Measurements from ENCODE around the gene FBXL3.

FBXL3 gene

GRCh38 chr13:77026861-77027621, at the start of gene FBXL3:
Gene FBXL3, minus strand, starts transcription at chr13:77027159. Its CDS starts 5,299 bp downstream, at chr13:77021860.
- peak; percentile 91 for DNase-seq

GRCh38 chr13:77067519-77067918, 40.6 kb upstream of the FBXL3 start:
- no peak for DNase-seq

GRCh38 chr13:77065461-77066147, 38.6 kb upstream of the FBXL3 start:
- no peak for DNase-seq

GRCh38 chr13:77062097-77062496, 35.1 kb upstream of the FBXL3 start:
- no peak for DNase-seq

- no peak for DNase-seq
Observed at GRCh38 chr13:77061362-77061761, 34.4 kb upstream of the FBXL3 start.

GRCh38 chr13:77056886-77057285, 29.9 kb upstream of the FBXL3 start:
- no peak for DNase-seq

- no peak for DNase-seq
Observed at GRCh38 chr13:77056382-77056781, 29.4 kb upstream of the FBXL3 start.

GRCh38 chr13:77055158-77055557, 28.2 kb upstream of the FBXL3 start:
- no peak for DNase-seq

GRCh38 chr13:77053192-77053591, 26.2 kb upstream of the FBXL3 start:
- DNase-seq, result no peak

GRCh38 chr13:77048681-77049080, 21.7 kb upstream of the FBXL3 start:
- no peak for DNase-seq

- DNase-seq, result no peak
Observed at GRCh38 chr13:77047649-77048343, 20.8 kb upstream of the FBXL3 start.

- no peak for DNase-seq
Observed at GRCh38 chr13:77042566-77043177, 15.7 kb upstream of the FBXL3 start.

- no peak for DNase-seq
Observed at GRCh38 chr13:77040835-77041234, 13.9 kb upstream of the FBXL3 start.

GRCh38 chr13:77040076-77040475, 13.1 kb upstream of the FBXL3 start:
- no peak for DNase-seq

- no peak for DNase-seq
Observed at GRCh38 chr13:77038907-77039480, 12.0 kb upstream of the FBXL3 start.

GRCh38 chr13:77036279-77036678, 9.3 kb upstream of the FBXL3 start:
- DNase-seq, result no peak

GRCh38 chr13:77034881-77035280, 7.9 kb upstream of the FBXL3 start:
- DNase-seq, result no peak

- DNase-seq, result peak; percentile 13
Observed at GRCh38 chr13:77033717-77034302, 6.9 kb upstream of the FBXL3 start.

GRCh38 chr13:77031656-77032243, 4.8 kb upstream of the FBXL3 start:
- no peak for DNase-seq

- DNase-seq, result no peak
Observed at GRCh38 chr13:77029436-77029835, 2.5 kb upstream of the FBXL3 start.

- no peak for DNase-seq
Observed at GRCh38 chr13:77028202-77028601, 1.2 kb upstream of the FBXL3 start.

GRCh38 chr13:77026255-77026860, 601 bp downstream of the FBXL3 start:
- peak; percentile 83 for DNase-seq
